Measurements from ENCODE around the gene ERP27. TPM values are rescaled to one million over a fixed set of nuclear protein-coding genes. Genes with fewer than 3 reads are reported as not detected.
A peak's percentile ranks its signal among the peaks of the same experiment; 100 is the strongest.

Gene ERP27
- total RNA-seq, 1 donor from 2014 or later, result 0.87 TPM

DNA sequence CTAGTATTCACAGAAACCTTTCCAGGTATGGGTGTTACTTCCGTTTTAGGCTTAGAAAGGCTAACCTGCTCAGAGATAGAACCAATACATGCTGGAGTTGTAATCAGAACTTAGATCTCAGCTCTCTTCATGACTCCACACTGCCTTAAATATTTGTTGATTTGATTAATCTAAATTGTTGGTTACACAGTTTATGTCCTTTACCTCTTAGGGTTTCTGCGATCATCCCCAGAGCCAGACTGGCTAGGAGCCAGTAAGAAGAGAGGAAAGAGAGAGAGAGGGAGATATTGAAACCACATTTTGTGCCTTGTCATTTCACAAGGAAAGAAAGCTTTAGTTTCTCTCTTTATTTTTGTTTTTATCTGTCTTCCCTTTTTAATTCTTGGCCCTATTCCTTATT is 35.9 kb downstream of the ERP27 start:
- Mint-ChIP-seq H3K9me3 (ENCODE audit: low read depth) (peaks cover 11% of the 10 kb centered on the region), H3K27ac (ENCODE audit: unreplicated experiment) (no peak overlapping the region), H3K27me3 (ENCODE audit: low read depth) (no peaks in the 10 kb centered on the region), H3K36me3 (ENCODE audit: low read depth) (no peaks in the 10 kb centered on the region), H3K4me3 (ENCODE audit: unreplicated experiment) (no peak overlapping the region), H3K4me1 (ENCODE audit: low read depth) (peaks cover 32% of the 10 kb centered on the region)
- TF ChIP-seq, protein P1, sequence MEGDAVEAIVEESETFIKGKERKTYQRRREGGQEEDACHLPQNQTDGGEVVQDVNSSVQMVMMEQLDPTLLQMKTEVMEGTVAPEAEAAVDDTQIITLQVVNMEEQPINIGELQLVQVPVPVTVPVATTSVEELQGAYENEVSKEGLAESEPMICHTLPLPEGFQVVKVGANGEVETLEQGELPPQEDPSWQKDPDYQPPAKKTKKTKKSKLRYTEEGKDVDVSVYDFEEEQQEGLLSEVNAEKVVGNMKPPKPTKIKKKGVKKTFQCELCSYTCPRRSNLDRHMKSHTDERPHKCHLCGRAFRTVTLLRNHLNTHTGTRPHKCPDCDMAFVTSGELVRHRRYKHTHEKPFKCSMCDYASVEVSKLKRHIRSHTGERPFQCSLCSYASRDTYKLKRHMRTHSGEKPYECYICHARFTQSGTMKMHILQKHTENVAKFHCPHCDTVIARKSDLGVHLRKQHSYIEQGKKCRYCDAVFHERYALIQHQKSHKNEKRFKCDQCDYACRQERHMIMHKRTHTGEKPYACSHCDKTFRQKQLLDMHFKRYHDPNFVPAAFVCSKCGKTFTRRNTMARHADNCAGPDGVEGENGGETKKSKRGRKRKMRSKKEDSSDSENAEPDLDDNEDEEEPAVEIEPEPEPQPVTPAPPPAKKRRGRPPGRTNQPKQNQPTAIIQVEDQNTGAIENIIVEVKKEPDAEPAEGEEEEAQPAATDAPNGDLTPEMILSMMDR (IDR thresholded peaks at IDR 0.05), result no peak
- DNase-seq (ENCODE audit: low spot score), result no peak

DNA sequence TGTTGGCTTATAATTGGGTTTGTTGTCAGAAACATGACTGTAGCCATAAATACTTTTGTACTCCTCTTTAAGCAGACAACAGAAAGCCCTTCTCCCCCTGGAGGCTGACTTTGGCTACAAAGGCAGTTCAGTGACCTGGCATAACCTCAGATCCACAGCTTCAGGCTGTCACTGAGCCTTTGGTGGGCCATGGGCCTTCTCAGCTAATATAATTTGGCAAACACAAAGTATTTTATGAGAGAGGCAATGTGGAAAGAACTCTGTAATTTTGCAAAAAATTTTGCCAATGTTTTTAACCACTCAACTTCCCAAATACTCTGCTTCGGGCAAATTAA is 37.1 kb downstream of the ERP27 start:
- H3K27me3 Mint-ChIP-seq (ENCODE audit: low read depth), result no peaks in the 10 kb centered on the region

DNA sequence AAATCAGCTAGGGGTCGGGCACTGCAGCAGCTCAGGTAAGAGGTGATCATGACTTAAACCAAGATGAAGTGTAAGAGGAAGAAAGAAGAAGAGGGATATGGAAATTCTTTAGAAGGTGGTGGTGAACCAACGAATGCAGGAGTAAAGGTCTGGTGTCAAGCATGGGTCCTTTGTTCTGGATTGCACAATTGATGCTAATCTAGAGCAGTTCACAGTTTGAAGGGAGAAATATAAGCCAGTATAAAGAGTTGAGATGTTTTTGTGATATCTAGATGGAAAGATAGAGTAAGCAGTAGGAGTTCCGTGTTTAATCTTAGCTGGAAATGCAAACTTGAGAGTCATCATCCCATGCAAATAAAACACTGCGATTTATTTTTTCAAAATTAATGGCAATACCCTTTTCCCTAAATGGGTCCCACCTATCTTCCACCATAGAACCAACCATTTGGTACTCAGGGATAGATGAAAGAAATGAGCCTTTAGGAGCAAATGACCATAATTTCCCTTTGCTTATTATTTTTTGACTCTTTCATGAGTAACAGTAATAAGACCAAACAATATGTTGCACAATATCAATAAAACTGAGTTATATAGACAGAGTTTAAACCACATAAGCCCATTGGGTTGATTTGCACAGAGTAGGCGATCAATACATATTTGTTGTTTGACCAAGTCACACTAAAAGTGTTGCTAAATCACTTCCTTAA is 37.7 kb downstream of the ERP27 start:
- no peaks in the 10 kb centered on the region for H3K27me3 Mint-ChIP-seq (ENCODE audit: low read depth)
- TF ChIP-seq, protein P1 (IDR thresholded peaks at IDR 0.05), result no peak
- H3K9me3 Mint-ChIP-seq (ENCODE audit: low read depth), result peaks cover 8% of the 10 kb centered on the region
- no peak overlapping the region for H3K27ac Mint-ChIP-seq (ENCODE audit: unreplicated experiment)
- peaks cover 41% of the 10 kb centered on the region for H3K4me1 Mint-ChIP-seq (ENCODE audit: low read depth)
- no peaks in the 10 kb centered on the region for H3K36me3 Mint-ChIP-seq (ENCODE audit: low read depth)
- no peak overlapping the region for H3K4me3 Mint-ChIP-seq (ENCODE audit: unreplicated experiment)
- DNase-seq (ENCODE audit: low spot score), result no peak

More for the DNA sequence above, 37.1 kb downstream of the ERP27 start:
- DNase-seq (ENCODE audit: low spot score), result no peak
- TF ChIP-seq, protein P1 (IDR thresholded peaks at IDR 0.05), result no peak
- H3K36me3 Mint-ChIP-seq (ENCODE audit: low read depth), result no peaks in the 10 kb centered on the region
- no peak overlapping the region for H3K4me3 Mint-ChIP-seq (ENCODE audit: unreplicated experiment)
- no peak overlapping the region for H3K27ac Mint-ChIP-seq (ENCODE audit: unreplicated experiment)
- H3K4me1 Mint-ChIP-seq (ENCODE audit: low read depth), result peaks cover 40% of the 10 kb centered on the region
- peaks cover 10% of the 10 kb centered on the region for H3K9me3 Mint-ChIP-seq (ENCODE audit: low read depth)

DNA sequence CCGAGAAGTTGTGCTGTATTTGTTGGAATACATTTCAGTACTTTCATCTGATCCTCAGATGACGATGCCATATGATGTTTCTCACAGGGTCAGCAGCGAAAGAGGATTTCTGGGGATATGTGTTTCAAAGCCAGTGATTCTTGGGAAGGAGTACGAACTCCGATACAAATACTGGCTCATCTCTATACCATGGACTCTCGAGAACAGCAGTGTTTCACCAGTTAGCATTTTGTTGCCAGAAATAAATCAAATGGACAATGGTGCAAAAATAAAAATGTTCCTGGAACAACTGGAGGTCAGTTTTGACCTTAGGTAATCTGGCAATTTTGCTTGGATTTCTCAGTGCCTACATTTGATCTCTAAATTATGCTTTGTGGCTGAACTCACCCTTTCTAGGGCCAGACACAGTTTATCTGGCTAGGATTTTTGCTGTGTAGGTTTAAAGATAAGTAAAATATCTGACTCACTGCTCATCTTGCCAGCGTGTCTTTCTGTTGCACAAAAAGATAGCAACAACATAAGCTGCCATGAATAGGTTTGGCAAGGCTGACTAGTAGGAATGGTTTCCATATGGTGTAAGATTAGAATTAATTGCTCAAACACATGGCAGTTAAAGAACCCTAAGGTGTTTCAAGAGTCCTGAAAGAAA is 41.7 kb downstream of the ERP27 start:
- no peak for DNase-seq (ENCODE audit: low spot score)
- Mint-ChIP-seq H3K4me1 (ENCODE audit: low read depth) (peaks cover 37% of the 10 kb centered on the region), H3K36me3 (ENCODE audit: low read depth) (no peaks in the 10 kb centered on the region), H3K9me3 (ENCODE audit: low read depth) (no peaks in the 10 kb centered on the region), H3K4me3 (ENCODE audit: unreplicated experiment) (no peak overlapping the region), H3K27ac (ENCODE audit: unreplicated experiment) (peak overlapping the region; percentile 46), H3K27me3 (ENCODE audit: low read depth) (no peaks in the 10 kb centered on the region)
- TF ChIP-seq, protein P1 (IDR thresholded peaks at IDR 0.05), result no peak

DNA sequence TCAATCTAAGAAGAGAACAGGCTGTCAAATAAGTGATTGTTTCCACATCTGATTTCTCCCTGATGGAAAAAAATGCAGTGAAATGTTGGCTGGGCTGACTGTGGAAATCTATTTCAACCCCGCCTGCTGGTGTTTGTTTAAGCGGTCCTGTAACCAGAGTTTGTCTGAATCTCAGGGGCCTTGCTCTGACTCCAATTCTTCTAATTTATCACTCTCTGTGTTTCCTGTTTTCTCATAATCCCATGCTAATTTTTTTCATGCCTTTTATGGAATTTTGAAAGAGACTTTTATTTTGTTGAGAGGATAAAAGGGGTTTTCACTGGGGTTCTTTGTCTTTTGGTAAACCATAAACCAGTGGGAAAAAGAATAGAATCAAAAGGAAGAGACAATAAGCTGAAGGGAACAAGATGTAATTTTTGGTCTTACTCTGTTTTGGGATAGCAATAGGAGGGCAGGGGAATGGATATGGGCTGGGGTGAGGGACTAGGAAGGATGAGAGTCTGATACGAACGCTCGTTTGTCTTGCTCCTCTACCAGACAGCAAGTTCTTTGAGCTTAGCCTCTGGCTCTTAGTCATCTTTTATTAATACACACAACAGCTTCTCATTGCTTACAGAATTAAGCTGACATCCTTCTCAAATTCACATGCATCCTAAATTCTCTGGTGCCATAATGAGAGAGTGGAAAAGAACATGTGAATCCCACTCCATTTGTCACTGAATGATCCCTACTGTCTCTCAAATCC is 44.7 kb downstream of the ERP27 start:
- Mint-ChIP-seq H3K27ac (ENCODE audit: unreplicated experiment) (peak overlapping the region; percentile 84), H3K4me3 (ENCODE audit: unreplicated experiment) (peak overlapping the region; percentile 18), H3K36me3 (ENCODE audit: low read depth) (peaks cover 2% of the 10 kb centered on the region), H3K9me3 (ENCODE audit: low read depth) (no peaks in the 10 kb centered on the region), H3K27me3 (ENCODE audit: low read depth) (no peaks in the 10 kb centered on the region), H3K4me1 (ENCODE audit: low read depth) (peaks cover 37% of the 10 kb centered on the region)
- TF ChIP-seq, protein P1 (IDR thresholded peaks at IDR 0.05), result peak; percentile 14
- DNase-seq (ENCODE audit: low spot score), result no peak

Data from chondrocyte (in vitro differentiated cells).